OCI-LY7 (cell line): ENCODE data around the gene HMOX2. TPM values are rescaled to one million over a fixed set of nuclear protein-coding genes. Genes with fewer than 3 reads are reported as not detected.

Experiments used
- BruUV-seq: library from RNA; stranded (reverse); fragments of 400-500 nt; replicated peaks from 2 replicates; lab custom pipeline; 2021; lab: Mats Ljungman, UMichigan
- CTCF ChIA-PET: fragments of 300-600 bp; sonication (Branson Sonifier 250); formaldehyde crosslinking; loops from one replicate; lab custom pipeline; 2022; ENCODE audit warnings: antibody characterized with exemption; ENCODE audit not compliant: unreplicated experiment; lab: Charles Lee
- POLR2A ChIA-PET: fragments of 300-600 bp; sonication (Branson Sonifier 250); formaldehyde crosslinking; loops from one replicate; lab custom pipeline; 2022; ENCODE audit warnings: antibody characterized with exemption; lab: Charles Lee
- DNase-seq: peaks from one replicate; pipeline ENCODE4 v3.0.0-alpha.2; 2015; ENCODE audit warnings: low spot score
- H2AFZ ChIP-seq: fragments of 200-600 bp; sonication (generic), shearing (Covaris generic); 2 replicates; pipeline ENCODE4 v1.6.1; 2014; ENCODE audit warnings: mild to moderate bottlenecking, antibody characterized with exemption, low read length, moderate library complexity
- H3K27ac ChIP-seq: fragments of 200-600 bp; sonication (generic); 2 replicates; pipeline ENCODE4 v1.5.1; 2014; ENCODE audit warnings: mixed run types, low read depth, mild to moderate bottlenecking, moderate library complexity, low read length, inconsistent platforms; ENCODE audit not compliant: poor library complexity, severe bottlenecking
- H3K36me3 ChIP-seq: fragments of 200-600 bp; sonication (generic); 2 replicates; pipeline ENCODE4 v1.6.1; 2014; ENCODE audit warnings: mild to moderate bottlenecking, antibody characterized with exemption, low read length, moderate library complexity, mixed read lengths; ENCODE audit not compliant: insufficient read depth
- H3K4me1 ChIP-seq: fragments of 200-600 bp; sonication (generic); 2 replicates; pipeline ENCODE4 v1.5.1; 2014; ENCODE audit warnings: mild to moderate bottlenecking, low read length; ENCODE audit not compliant: insufficient read depth, poor library complexity, severe bottlenecking
- H3K4me2 ChIP-seq: fragments of 200-600 bp; sonication (generic); 2 replicates; pipeline ENCODE4 v1.6.1; 2014; ENCODE audit warnings: mild to moderate bottlenecking, low read length
- H3K4me3 ChIP-seq: fragments of 200-600 bp; sonication (generic); 2 replicates; pipeline ENCODE4 v1.5.1; 2014; ENCODE audit warnings: mild to moderate bottlenecking, low read depth, low read length; ENCODE audit not compliant: poor library complexity, severe bottlenecking
- H3K79me2 ChIP-seq: fragments of 200-600 bp; sonication (generic); 2 replicates; pipeline ENCODE4 v1.6.1; 2016; ENCODE audit warnings: low read depth, mild to moderate bottlenecking, low read length, moderate library complexity, mixed read lengths; ENCODE audit not compliant: insufficient read depth
- H3K9me2 ChIP-seq: fragments of 200-600 bp; sonication (generic); 2 replicates; pipeline ENCODE4 v1.6.1; 2016; ENCODE audit warnings: mild to moderate bottlenecking, low read length, mixed read lengths; ENCODE audit not compliant: insufficient read depth
- H3K9me3 ChIP-seq: fragments of 200-600 bp; sonication (generic); 2 replicates; pipeline ENCODE4 v1.6.1; 2014; ENCODE audit warnings: mild to moderate bottlenecking, mixed run types, low read length, mixed read lengths
- H4K20me1 ChIP-seq: fragments of 200-600 bp; sonication (generic); 2 replicates; pipeline ENCODE4 v1.6.1; 2014; ENCODE audit warnings: mild to moderate bottlenecking, antibody characterized with exemption, low read length, moderate library complexity, mixed read lengths; ENCODE audit not compliant: insufficient read depth
- CTCF ChIP-seq: fragments of 200-600 bp; sonication (generic); conservative IDR thresholded peaks from 2 replicates; pipeline ENCODE4 v1.5.1; 2014; ENCODE audit warnings: mild to moderate bottlenecking, antibody characterized with exemption, low read length, moderate library complexity, mixed read lengths
- EZH2phosphoT487 ChIP-seq: fragments of 200-600 bp; sonication (generic); IDR thresholded peaks from 2 replicates; pipeline ENCODE4 v1.6.1; 2018; ENCODE audit warnings: low read depth, borderline replicate concordance, mild to moderate bottlenecking, mixed run types, antibody characterized with exemption, low read length, moderate library complexity, mixed read lengths
- intact Hi-C: fragments of 100-400 bp; cut with micrococcal nuclease; formaldehyde crosslinking; loops from one replicate; pipeline ENCODE4 v1.10.0; 2022; ENCODE audit not compliant: unreplicated experiment
- total RNA-seq, 2 experiments: library from RNA; depleted of rRNA in 1 of 2; stranded (reverse); fragments of >200 nt in 1 of 2; shearing (Covaris generic) in 1 of 2; gene quantifications; 2 replicates each; pipeline ENCODE4 v1.2.3, GENCODE V29; 2014 to 2022

Gene HMOX2
- total RNA-seq, 2 experiments from 2014 or later: 37.0 to 46.0 TPM

- intact Hi-C loops: no loop called here
- H3K4me1 ChIP-seq: no peaks in the 10 kb centered on the region
- H3K9me2 ChIP-seq: no peaks in the 10 kb centered on the region
- CTCF ChIA-PET: no interaction called here
- H3K27ac ChIP-seq: no peak overlapping the region
- no peak for DNase-seq
- peaks cover 98% of the 10 kb centered on the region for H3K36me3 ChIP-seq
- BruUV-seq: no TSS peak
- H4K20me1 ChIP-seq: no peaks in the 10 kb centered on the region
- no peaks in the 10 kb centered on the region for H3K9me3 ChIP-seq
- no peak overlapping the region for H3K4me2 ChIP-seq
- no peak overlapping the region for H3K4me3 ChIP-seq
- no peak overlapping the region for H2AFZ ChIP-seq
- TF ChIP-seq CTCF (no peak), EZH2phosphoT487 (no peak)
- POLR2A ChIA-PET: interaction anchor here (0.6 kb wide), 1 partner anchor 29 kb away, joined by 4 read pairs; no protein-coding TSS in a partner anchor
- no peaks in the 10 kb centered on the region for H3K79me2 ChIP-seq
These were observed 32.2 kb upstream of the HMOX2 start for GRCh38 chr16:4443986-4444385.

GRCh38 chr16:4450430-4450829 is 25.8 kb upstream of the HMOX2 start:
- Histone ChIP-seq H3K4me1 (no peaks in the 10 kb centered on the region), H3K27ac (no peak overlapping the region), H2AFZ (no peak overlapping the region), H3K36me3 (peaks cover 96% of the 10 kb centered on the region), H3K79me2 (no peaks in the 10 kb centered on the region), H3K9me2 (no peaks in the 10 kb centered on the region), H3K9me3 (no peaks in the 10 kb centered on the region), H3K4me2 (no peak overlapping the region), H4K20me1 (no peaks in the 10 kb centered on the region), H3K4me3 (no peak overlapping the region)
- no TSS peak for BruUV-seq
- POLR2A ChIA-PET: no interaction called here
- intact Hi-C loops: no loop called here
- CTCF ChIA-PET: no interaction called here
- no peak for DNase-seq
- no peak for TF ChIP-seq EZH2phosphoT487
- no peak for TF ChIP-seq CTCF

- CTCF ChIA-PET: no interaction called here
- no peak overlapping the region for H3K4me2 ChIP-seq
- no peak overlapping the region for H2AFZ ChIP-seq
- no peaks in the 10 kb centered on the region for H3K79me2 ChIP-seq
- TF ChIP-seq EZH2phosphoT487: no peak
- TF ChIP-seq CTCF: no peak
- H3K9me2 ChIP-seq: no peaks in the 10 kb centered on the region
- H4K20me1 ChIP-seq: no peaks in the 10 kb centered on the region
- DNase-seq: no peak
- intact Hi-C loops: no loop called here
- POLR2A ChIA-PET: interaction anchor here (0.6 kb wide), 1 partner anchor 99 kb away, joined by 3 read pairs; no protein-coding TSS in a partner anchor
- H3K4me1 ChIP-seq: no peaks in the 10 kb centered on the region
- no TSS peak for BruUV-seq
- H3K36me3 ChIP-seq: peaks cover 96% of the 10 kb centered on the region
- H3K9me3 ChIP-seq: no peaks in the 10 kb centered on the region
- H3K27ac ChIP-seq: no peak overlapping the region
- H3K4me3 ChIP-seq: no peak overlapping the region
These were observed 25.2 kb upstream of the HMOX2 start for GRCh38 chr16:4450931-4451519.
